ENCODE measurements around the gene RALGAPA2. TPM values are rescaled to one million over a fixed set of nuclear protein-coding genes. Genes with fewer than 3 reads are reported as not detected.

RALGAPA2 gene
- total RNA-seq, 1 donor, result 10.8 TPM

GRCh38 chr20:20365480-20366161 lies 346.8 kb downstream of the RALGAPA2 start:
- TF ChIP-seq, protein P1, sequence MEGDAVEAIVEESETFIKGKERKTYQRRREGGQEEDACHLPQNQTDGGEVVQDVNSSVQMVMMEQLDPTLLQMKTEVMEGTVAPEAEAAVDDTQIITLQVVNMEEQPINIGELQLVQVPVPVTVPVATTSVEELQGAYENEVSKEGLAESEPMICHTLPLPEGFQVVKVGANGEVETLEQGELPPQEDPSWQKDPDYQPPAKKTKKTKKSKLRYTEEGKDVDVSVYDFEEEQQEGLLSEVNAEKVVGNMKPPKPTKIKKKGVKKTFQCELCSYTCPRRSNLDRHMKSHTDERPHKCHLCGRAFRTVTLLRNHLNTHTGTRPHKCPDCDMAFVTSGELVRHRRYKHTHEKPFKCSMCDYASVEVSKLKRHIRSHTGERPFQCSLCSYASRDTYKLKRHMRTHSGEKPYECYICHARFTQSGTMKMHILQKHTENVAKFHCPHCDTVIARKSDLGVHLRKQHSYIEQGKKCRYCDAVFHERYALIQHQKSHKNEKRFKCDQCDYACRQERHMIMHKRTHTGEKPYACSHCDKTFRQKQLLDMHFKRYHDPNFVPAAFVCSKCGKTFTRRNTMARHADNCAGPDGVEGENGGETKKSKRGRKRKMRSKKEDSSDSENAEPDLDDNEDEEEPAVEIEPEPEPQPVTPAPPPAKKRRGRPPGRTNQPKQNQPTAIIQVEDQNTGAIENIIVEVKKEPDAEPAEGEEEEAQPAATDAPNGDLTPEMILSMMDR (IDR thresholded peaks at IDR 0.05; ENCODE audit: insufficient read depth, low read length), result no peak
- DNase-seq (ENCODE audit: low read depth), result no peak
- H3K4me3 ChIP-seq (ENCODE audit: low read depth, low read length), result no peak overlapping the region

DNA sequence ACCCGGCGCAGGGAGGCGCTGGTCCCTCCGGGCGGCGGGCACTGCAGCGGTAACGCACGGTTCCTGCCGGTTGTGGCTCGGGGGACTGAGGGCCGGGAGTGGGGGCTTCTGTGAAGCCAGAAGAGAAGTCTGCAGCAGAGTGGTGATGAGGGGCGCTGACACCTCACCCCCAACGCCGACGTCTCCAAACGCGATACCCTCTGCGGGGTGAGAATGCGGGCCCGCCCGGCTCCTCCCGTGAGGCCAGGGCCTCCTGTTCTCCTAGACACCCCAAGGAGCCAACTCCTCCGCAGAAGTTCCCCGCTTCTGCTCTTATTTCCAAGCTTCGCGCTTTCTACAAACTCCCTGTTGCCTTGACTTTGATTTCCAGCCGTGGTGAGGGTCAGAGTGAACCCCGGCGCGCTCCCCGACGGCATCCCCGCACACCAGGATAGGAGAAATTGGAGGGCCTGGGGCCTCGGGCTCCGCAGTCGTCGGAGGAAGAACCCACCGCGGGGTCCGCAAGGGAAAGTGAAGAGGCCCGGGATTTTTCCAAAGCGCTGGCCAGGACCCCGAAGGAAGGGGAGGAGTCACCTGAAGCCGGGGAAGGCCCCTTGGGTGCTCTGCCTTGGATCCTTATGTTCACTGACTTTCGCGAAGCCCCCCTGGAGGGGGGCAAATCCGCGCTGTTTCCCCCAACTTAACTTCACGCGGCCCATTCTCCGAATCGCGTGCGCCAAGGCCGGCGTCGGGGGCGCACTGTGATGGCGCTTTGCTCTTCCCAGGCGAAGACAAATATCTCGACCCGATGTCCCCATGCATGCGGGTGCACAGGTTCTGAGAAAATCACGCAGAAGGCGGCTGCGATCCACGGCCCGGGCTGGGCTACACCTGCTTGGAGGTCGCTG lies 347.6 kb downstream of the RALGAPA2 start:
- no peak for DNase-seq (ENCODE audit: low read depth)
- no peak overlapping the region for H3K4me3 ChIP-seq (ENCODE audit: low read depth, low read length)

GRCh38 chr20:20363799-20364592 lies 348.4 kb downstream of the RALGAPA2 start:
- TF ChIP-seq, protein P1 (IDR thresholded peaks at IDR 0.05; ENCODE audit: insufficient read depth, low read length), result no peak
- H3K4me3 ChIP-seq (ENCODE audit: low read depth, low read length), result no peak overlapping the region
- no peak for DNase-seq (ENCODE audit: low read depth)

More for the DNA sequence above, 347.6 kb downstream of the RALGAPA2 start:
- TF ChIP-seq, protein P1 (IDR thresholded peaks at IDR 0.05; ENCODE audit: insufficient read depth, low read length), result no peak

DNA sequence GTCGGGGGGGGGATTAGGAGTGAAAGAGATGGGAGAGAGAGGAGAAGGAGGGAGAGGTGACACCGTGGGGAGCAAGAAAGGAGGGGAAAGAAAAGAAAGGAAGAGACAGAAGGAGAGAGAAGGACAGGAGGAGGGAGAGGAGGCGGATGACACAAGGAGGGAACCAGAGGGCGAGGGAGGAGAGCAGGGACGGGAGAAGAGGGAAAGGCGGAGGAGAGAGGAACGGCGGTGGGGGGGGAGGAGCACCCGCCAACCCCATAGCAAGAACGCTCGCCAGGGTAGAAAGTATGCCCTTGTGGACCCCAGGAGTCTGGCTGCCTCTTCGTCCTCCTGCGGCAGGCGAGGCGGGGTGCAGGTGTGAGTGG lies 349.0 kb downstream of the RALGAPA2 start:
- TF ChIP-seq, protein P1 (IDR thresholded peaks at IDR 0.05; ENCODE audit: insufficient read depth, low read length), result no peak
- DNase-seq (ENCODE audit: low read depth), result no peak
- H3K4me3 ChIP-seq (ENCODE audit: low read depth, low read length), result no peak overlapping the region

DNA sequence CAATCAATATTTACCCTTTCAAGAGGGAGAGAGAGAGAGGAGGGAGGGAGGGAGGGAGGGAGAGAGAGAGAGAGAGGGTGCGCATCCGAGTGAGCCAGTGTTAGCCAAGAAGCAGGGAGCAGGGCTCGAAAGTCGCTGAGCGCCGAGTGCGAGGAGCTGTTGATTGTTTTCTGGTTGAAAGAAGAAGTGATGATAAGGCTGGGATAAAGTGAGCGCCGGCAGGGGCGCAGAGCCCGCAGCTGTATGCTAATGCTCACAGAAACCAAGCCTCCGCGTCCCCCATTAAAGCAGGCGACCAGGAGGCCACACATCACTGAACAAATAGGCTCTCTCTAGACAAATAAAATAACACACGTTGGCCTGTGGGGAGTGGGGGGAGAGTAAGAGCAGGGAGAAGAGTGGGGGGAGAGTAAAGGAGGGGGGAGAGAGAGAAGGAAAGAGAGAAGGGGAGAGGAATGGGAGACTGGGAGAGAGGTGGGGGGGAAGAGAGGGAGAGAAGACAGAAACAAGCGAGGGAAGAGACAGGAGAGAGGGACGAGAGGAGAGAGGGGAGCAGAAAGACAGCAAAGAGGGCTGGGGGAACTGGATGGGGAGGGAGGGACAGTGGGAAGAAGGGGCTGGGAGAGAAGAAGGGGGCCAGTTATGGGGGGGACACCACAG lies 349.5 kb downstream of the RALGAPA2 start:
- TF ChIP-seq, protein P1 (IDR thresholded peaks at IDR 0.05; ENCODE audit: insufficient read depth, low read length), result no peak
- DNase-seq (ENCODE audit: low read depth), result no peak
- no peak overlapping the region for H3K4me3 ChIP-seq (ENCODE audit: low read depth, low read length)

DNA sequence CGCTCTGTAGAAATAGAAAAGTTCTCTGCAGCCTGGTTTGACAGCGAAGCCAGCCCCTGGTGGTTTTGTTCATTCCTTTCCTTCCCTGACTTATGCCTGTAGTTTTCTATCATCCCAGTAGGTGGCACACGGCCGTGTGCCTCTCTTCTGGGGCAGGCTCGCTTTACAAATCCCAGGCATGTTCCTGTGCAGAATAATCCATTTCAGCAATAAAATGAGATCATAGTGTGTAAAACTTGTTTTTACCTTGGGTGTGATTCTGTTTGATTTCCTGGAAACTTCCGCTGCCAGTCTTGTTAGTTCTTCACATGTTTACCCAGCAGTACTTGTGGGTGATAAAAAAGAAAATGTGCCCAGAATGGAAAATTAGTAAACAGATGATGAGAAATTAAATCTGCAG lies 352.0 kb downstream of the RALGAPA2 start:
- TF ChIP-seq, protein P1 (IDR thresholded peaks at IDR 0.05; ENCODE audit: insufficient read depth, low read length), result peak; percentile 89
- no peak overlapping the region for H3K4me3 ChIP-seq (ENCODE audit: low read depth, low read length)
- DNase-seq (ENCODE audit: low read depth), result peak; percentile 68

Data from fibroblast of the aortic adventitia (primary cell).